ENCODE data around the gene CAMTA1. TPM values are rescaled to one million over a fixed set of nuclear protein-coding genes. Genes with fewer than 3 reads are reported as not detected.

CAMTA1 gene
- total RNA-seq, 1 donor from 2014 or later: 77.6 TPM

DNA sequence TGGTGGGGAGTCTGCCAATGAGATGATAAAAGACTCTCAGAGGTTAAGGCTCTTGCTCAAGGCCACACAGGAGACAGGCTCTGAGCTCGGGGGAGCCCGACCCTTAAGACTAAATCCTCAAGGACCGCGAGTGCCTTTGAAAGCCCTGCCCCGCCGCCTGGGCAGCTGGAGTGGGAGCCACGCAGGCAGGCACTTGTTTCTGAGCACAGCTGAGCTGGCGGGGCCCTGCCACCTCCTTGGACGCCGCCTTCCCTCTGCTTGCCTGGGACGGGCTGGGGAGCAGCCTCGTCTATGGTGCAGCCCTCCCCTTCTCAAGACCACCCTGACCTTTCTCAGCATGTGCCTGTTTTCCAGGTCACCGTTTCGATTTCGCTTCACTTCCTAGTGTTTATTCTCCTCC, 169.3 kb downstream of the CAMTA1 start:
- DNase-seq (ENCODE audit: low read depth): no peak
- Mint-ChIP-seq H3K9me3 (ENCODE audit: unreplicated experiment) (no peaks in the 10 kb centered on the region), H3K36me3 (ENCODE audit: low read depth, unreplicated experiment) (no peaks in the 10 kb centered on the region), H3K4me3 (ENCODE audit: unreplicated experiment) (no peak overlapping the region), H3K4me1 (ENCODE audit: low read depth, unreplicated experiment) (no peaks in the 10 kb centered on the region), H3K27ac (ENCODE audit: unreplicated experiment) (no peak overlapping the region), H3K27me3 (ENCODE audit: low read depth, unreplicated experiment) (peaks cover 34% of the 10 kb centered on the region)
- Histone ChIP-seq H3K9me3 (ENCODE audit: insufficient read depth, low read depth, low read length) (peaks cover 2% of the 10 kb centered on the region), H3K4me3 (ENCODE audit: insufficient read depth, low read depth, low read length) (no peak overlapping the region), H3K9ac (ENCODE audit: low read length) (no peak overlapping the region), H4K20me1 (ENCODE audit: insufficient read depth, low read length) (no peaks in the 10 kb centered on the region), H3K27me3 (ENCODE audit: insufficient read depth, low read length) (peaks cover 26% of the 10 kb centered on the region), H3K36me3 (ENCODE audit: insufficient read depth, low read length) (no peaks in the 10 kb centered on the region), H3K4me1 (ENCODE audit: insufficient read depth, low read length) (no peaks in the 10 kb centered on the region), H2AFZ (ENCODE audit: low read depth, low read length) (peak overlapping the region; percentile 10), H3K27ac (ENCODE audit: low read depth, low read length) (no peak overlapping the region), H3K79me2 (ENCODE audit: insufficient read depth, low read length) (no peaks in the 10 kb centered on the region), H3K4me2 (ENCODE audit: low read length) (no peak overlapping the region)
- no peak for FAIRE-seq
- TF ChIP-seq, protein P1, sequence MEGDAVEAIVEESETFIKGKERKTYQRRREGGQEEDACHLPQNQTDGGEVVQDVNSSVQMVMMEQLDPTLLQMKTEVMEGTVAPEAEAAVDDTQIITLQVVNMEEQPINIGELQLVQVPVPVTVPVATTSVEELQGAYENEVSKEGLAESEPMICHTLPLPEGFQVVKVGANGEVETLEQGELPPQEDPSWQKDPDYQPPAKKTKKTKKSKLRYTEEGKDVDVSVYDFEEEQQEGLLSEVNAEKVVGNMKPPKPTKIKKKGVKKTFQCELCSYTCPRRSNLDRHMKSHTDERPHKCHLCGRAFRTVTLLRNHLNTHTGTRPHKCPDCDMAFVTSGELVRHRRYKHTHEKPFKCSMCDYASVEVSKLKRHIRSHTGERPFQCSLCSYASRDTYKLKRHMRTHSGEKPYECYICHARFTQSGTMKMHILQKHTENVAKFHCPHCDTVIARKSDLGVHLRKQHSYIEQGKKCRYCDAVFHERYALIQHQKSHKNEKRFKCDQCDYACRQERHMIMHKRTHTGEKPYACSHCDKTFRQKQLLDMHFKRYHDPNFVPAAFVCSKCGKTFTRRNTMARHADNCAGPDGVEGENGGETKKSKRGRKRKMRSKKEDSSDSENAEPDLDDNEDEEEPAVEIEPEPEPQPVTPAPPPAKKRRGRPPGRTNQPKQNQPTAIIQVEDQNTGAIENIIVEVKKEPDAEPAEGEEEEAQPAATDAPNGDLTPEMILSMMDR (IDR thresholded peaks at IDR 0.05; ENCODE audit: insufficient read depth, low read depth, low read length): no peak
- TF ChIP-seq EZH2 (IDR thresholded peaks at IDR 0.05; ENCODE audit: insufficient read depth, low read length): no peak

DNA sequence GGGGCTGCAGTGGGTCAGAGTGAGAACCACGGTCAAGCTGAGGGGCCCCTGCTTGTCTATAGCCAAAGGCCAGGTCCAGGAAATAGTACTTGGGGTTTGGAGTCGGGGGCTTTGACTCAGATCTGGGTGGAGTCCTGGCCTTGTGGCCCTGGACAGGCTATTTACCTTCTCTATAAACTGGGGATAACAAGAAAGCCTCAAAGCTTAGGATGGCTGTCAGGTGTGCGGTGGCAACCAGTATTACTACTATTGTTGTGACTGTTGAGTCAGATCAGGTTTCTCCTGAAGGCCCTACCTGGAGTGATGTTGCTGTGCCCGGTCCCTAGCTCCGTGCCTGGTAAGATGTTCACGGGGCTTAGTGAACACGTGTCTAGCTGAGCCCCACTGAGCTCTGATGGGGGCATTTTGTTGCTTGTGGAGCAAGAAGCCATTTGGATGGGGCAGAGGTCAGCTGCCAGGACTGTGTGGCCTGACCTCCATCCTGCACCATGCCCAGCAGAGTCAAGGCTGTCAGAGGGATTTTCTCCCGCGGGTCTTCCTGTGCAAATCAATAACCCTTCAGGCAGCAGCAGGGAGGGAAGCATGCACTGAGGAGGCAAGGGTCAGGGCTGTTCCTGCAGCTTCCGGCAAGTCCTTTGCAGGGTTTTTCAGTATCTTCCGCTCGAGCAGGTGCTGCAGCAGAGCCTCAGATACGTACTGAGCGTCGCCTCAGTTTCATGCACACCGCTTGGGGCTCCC, 170.3 kb downstream of the CAMTA1 start:
- H3K27ac Mint-ChIP-seq (ENCODE audit: unreplicated experiment): no peak overlapping the region
- no peaks in the 10 kb centered on the region for H3K4me1 Mint-ChIP-seq (ENCODE audit: low read depth, unreplicated experiment)
- H3K27me3 ChIP-seq (ENCODE audit: insufficient read depth, low read length): peaks cover 30% of the 10 kb centered on the region
- no peaks in the 10 kb centered on the region for H3K36me3 ChIP-seq (ENCODE audit: insufficient read depth, low read length)
- FAIRE-seq (no peak), DNase-seq (ENCODE audit: low read depth) (no peak)
- H2AFZ ChIP-seq (ENCODE audit: low read depth, low read length): no peak overlapping the region
- H3K4me1 ChIP-seq (ENCODE audit: insufficient read depth, low read length): no peaks in the 10 kb centered on the region
- H3K4me2 ChIP-seq (ENCODE audit: low read length): no peak overlapping the region
- TF ChIP-seq, protein P1 (IDR thresholded peaks at IDR 0.05; ENCODE audit: insufficient read depth, low read depth, low read length): no peak
- H3K27me3 Mint-ChIP-seq (ENCODE audit: low read depth, unreplicated experiment): peaks cover 35% of the 10 kb centered on the region
- no peak overlapping the region for H3K4me3 Mint-ChIP-seq (ENCODE audit: unreplicated experiment)
- no peaks in the 10 kb centered on the region for H4K20me1 ChIP-seq (ENCODE audit: insufficient read depth, low read length)
- H3K9me3 ChIP-seq (ENCODE audit: insufficient read depth, low read depth, low read length): peaks cover 2% of the 10 kb centered on the region
- no peak overlapping the region for H3K27ac ChIP-seq (ENCODE audit: low read depth, low read length)
- no peaks in the 10 kb centered on the region for H3K36me3 Mint-ChIP-seq (ENCODE audit: low read depth, unreplicated experiment)
- H3K9ac ChIP-seq (ENCODE audit: low read length): no peak overlapping the region
- no peaks in the 10 kb centered on the region for H3K79me2 ChIP-seq (ENCODE audit: insufficient read depth, low read length)
- no peaks in the 10 kb centered on the region for H3K9me3 Mint-ChIP-seq (ENCODE audit: unreplicated experiment)
- no peak overlapping the region for H3K4me3 ChIP-seq (ENCODE audit: insufficient read depth, low read depth, low read length)

DNA sequence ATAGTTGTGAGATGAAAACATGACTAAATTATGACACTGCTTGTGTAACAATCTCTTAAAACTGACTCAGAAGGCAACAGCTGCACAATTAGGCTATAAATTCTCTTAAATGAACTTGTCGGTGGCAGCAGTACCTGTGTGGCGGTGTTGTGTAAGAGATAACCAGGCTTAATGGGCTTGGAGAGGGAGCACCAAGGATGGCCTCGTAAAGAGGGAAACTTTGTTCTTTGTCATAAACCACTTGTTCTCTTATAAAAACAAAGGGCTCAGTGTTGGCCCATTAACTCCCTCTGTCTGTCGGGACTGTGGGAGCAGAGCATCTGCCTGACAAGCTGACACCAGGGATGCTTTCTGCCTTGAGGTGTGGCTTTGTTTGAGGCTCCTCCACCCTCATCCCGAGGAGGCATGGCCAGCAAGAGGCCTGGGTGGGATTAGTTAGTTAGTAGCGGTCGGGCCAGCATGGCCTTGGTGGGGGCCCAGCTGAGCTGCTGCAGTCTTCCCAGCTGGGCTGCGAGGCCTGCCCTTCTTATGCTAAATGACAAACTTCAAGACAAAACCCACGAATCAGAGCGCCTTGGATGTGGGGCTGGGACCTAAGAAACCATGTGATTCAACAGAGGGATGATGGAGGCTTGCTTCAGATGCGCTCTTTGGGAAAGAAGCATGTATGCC, 171.4 kb downstream of the CAMTA1 start:
- TF ChIP-seq, protein P1 (IDR thresholded peaks at IDR 0.05; ENCODE audit: insufficient read depth, low read depth, low read length): no peak
- no peak for TF ChIP-seq EZH2 (IDR thresholded peaks at IDR 0.05; ENCODE audit: insufficient read depth, low read length)
- no peak for DNase-seq (ENCODE audit: low read depth)
- no peaks in the 10 kb centered on the region for H3K9me3 Mint-ChIP-seq (ENCODE audit: unreplicated experiment)

More for the DNA sequence above, 171.4 kb downstream of the CAMTA1 start:
- Histone ChIP-seq H3K27me3 (ENCODE audit: insufficient read depth, low read length) (peaks cover 37% of the 10 kb centered on the region), H3K9me3 (ENCODE audit: insufficient read depth, low read depth, low read length) (peaks cover 2% of the 10 kb centered on the region), H2AFZ (ENCODE audit: low read depth, low read length) (no peak overlapping the region), H3K36me3 (ENCODE audit: insufficient read depth, low read length) (no peaks in the 10 kb centered on the region), H3K4me3 (ENCODE audit: insufficient read depth, low read depth, low read length) (no peak overlapping the region), H3K79me2 (ENCODE audit: insufficient read depth, low read length) (no peaks in the 10 kb centered on the region), H3K4me2 (ENCODE audit: low read length) (no peak overlapping the region), H3K4me1 (ENCODE audit: insufficient read depth, low read length) (no peaks in the 10 kb centered on the region), H3K9ac (ENCODE audit: low read length) (no peak overlapping the region), H3K27ac (ENCODE audit: low read depth, low read length) (no peak overlapping the region), H4K20me1 (ENCODE audit: insufficient read depth, low read length) (no peaks in the 10 kb centered on the region)
- no peaks in the 10 kb centered on the region for H3K36me3 Mint-ChIP-seq (ENCODE audit: low read depth, unreplicated experiment)
- FAIRE-seq: no peak
- no peak overlapping the region for H3K27ac Mint-ChIP-seq (ENCODE audit: unreplicated experiment)
- no peak overlapping the region for H3K4me3 Mint-ChIP-seq (ENCODE audit: unreplicated experiment)
- no peaks in the 10 kb centered on the region for H3K4me1 Mint-ChIP-seq (ENCODE audit: low read depth, unreplicated experiment)
- H3K27me3 Mint-ChIP-seq (ENCODE audit: low read depth, unreplicated experiment): peaks cover 42% of the 10 kb centered on the region

Measured in astrocyte (in vitro differentiated cells and primary cell).